Measurements from ENCODE around the gene GUF1. TPM values are rescaled to one million over a fixed set of nuclear protein-coding genes. Genes with fewer than 3 reads are reported as not detected.

Gene GUF1
- total RNA-seq, 1 donor from 2014 or later = 24.7 TPM

DNA sequence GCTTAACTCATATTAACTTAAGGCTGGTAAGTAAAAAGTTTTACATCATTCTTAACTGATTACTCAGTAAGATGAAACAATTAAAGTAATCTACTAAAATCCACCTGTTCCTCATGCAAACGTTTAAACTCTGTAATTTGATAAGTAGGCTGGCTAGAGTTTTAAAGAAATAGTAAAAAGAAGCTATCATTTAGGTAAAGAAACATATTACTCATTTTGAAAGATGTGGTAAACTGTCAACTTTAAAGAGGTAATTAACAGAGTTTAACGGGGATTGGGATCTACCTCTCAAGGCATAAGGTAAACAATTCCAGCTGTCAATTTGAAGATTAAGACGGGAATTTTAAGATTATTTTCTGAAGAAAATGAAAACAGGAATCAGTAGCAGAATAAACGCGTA, 38.4 kb downstream of the GUF1 start:
- H3K4me3 Mint-ChIP-seq (ENCODE audit: unreplicated experiment) = no peak overlapping the region
- H3K36me3 ChIP-seq (ENCODE audit: insufficient read depth, low read length) = no peaks in the 10 kb centered on the region
- no peak for TF ChIP-seq EZH2 (IDR thresholded peaks at IDR 0.05; ENCODE audit: insufficient read depth, low read length)
- TF ChIP-seq, protein P1, sequence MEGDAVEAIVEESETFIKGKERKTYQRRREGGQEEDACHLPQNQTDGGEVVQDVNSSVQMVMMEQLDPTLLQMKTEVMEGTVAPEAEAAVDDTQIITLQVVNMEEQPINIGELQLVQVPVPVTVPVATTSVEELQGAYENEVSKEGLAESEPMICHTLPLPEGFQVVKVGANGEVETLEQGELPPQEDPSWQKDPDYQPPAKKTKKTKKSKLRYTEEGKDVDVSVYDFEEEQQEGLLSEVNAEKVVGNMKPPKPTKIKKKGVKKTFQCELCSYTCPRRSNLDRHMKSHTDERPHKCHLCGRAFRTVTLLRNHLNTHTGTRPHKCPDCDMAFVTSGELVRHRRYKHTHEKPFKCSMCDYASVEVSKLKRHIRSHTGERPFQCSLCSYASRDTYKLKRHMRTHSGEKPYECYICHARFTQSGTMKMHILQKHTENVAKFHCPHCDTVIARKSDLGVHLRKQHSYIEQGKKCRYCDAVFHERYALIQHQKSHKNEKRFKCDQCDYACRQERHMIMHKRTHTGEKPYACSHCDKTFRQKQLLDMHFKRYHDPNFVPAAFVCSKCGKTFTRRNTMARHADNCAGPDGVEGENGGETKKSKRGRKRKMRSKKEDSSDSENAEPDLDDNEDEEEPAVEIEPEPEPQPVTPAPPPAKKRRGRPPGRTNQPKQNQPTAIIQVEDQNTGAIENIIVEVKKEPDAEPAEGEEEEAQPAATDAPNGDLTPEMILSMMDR (IDR thresholded peaks at IDR 0.05; ENCODE audit: insufficient read depth, low read depth, low read length) = no peak
- no peak overlapping the region for H3K4me2 ChIP-seq (ENCODE audit: low read length)
- H2AFZ ChIP-seq (ENCODE audit: low read depth, low read length) = no peak overlapping the region
- H3K27ac Mint-ChIP-seq (ENCODE audit: unreplicated experiment) = no peak overlapping the region
- no peak overlapping the region for H3K27ac ChIP-seq (ENCODE audit: low read depth, low read length)
- no peak overlapping the region for H3K4me3 ChIP-seq (ENCODE audit: insufficient read depth, low read depth, low read length)
- H3K36me3 Mint-ChIP-seq (ENCODE audit: low read depth, unreplicated experiment) = peaks cover 4% of the 10 kb centered on the region
- FAIRE-seq (peak; percentile 39), DNase-seq (ENCODE audit: low read depth) (no peak)
- no peaks in the 10 kb centered on the region for H3K27me3 Mint-ChIP-seq (ENCODE audit: low read depth, unreplicated experiment)
- peaks cover 49% of the 10 kb centered on the region for H3K79me2 ChIP-seq (ENCODE audit: insufficient read depth, low read length)
- H3K9ac ChIP-seq (ENCODE audit: low read length) = no peak overlapping the region
- H3K9me3 ChIP-seq (ENCODE audit: insufficient read depth, low read depth, low read length) = no peaks in the 10 kb centered on the region
- H3K4me1 Mint-ChIP-seq (ENCODE audit: low read depth, unreplicated experiment) = no peaks in the 10 kb centered on the region
- H3K27me3 ChIP-seq (ENCODE audit: insufficient read depth, low read length) = no peaks in the 10 kb centered on the region
- no peaks in the 10 kb centered on the region for H3K9me3 Mint-ChIP-seq (ENCODE audit: unreplicated experiment)
- H4K20me1 ChIP-seq (ENCODE audit: insufficient read depth, low read length) = peaks cover 18% of the 10 kb centered on the region
- H3K4me1 ChIP-seq (ENCODE audit: insufficient read depth, low read length) = no peaks in the 10 kb centered on the region

DNA sequence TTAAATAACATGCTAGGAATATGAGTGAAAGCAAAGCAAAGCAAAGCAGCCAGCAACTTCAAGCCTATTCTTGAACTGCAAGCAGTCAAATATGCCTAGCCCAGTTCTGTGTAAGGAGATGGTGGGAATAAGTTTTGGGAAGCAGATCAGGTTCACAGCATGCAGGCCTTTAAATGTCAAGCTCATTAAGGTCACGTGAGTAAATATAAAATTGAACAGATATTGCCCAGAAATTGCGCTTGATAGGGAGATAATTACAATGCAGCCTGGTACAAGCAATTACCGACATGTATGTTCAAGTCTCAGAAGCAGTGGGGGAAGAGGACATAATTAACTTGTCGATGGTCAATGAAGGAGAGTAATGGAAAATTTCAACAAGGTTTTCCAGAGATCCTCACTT, 42.2 kb downstream of the GUF1 start:
- no peaks in the 10 kb centered on the region for H3K4me1 ChIP-seq (ENCODE audit: insufficient read depth, low read length)
- no peak overlapping the region for H3K9ac ChIP-seq (ENCODE audit: low read length)
- no peak overlapping the region for H2AFZ ChIP-seq (ENCODE audit: low read depth, low read length)
- H3K9me3 ChIP-seq (ENCODE audit: insufficient read depth, low read depth, low read length) = no peaks in the 10 kb centered on the region
- Mint-ChIP-seq H3K4me1 (ENCODE audit: low read depth, unreplicated experiment) (peaks cover 3% of the 10 kb centered on the region), H3K27me3 (ENCODE audit: low read depth, unreplicated experiment) (no peaks in the 10 kb centered on the region), H3K4me3 (ENCODE audit: unreplicated experiment) (no peak overlapping the region), H3K9me3 (ENCODE audit: unreplicated experiment) (no peaks in the 10 kb centered on the region), H3K27ac (ENCODE audit: unreplicated experiment) (no peak overlapping the region), H3K36me3 (ENCODE audit: low read depth, unreplicated experiment) (no peaks in the 10 kb centered on the region)
- H3K27me3 ChIP-seq (ENCODE audit: insufficient read depth, low read length) = no peaks in the 10 kb centered on the region
- H3K27ac ChIP-seq (ENCODE audit: low read depth, low read length) = no peak overlapping the region
- no peak overlapping the region for H3K4me3 ChIP-seq (ENCODE audit: insufficient read depth, low read depth, low read length)
- H3K79me2 ChIP-seq (ENCODE audit: insufficient read depth, low read length) = peaks cover 87% of the 10 kb centered on the region
- H4K20me1 ChIP-seq (ENCODE audit: insufficient read depth, low read length) = peaks cover 33% of the 10 kb centered on the region
- no peak overlapping the region for H3K4me2 ChIP-seq (ENCODE audit: low read length)
- FAIRE-seq (no peak), DNase-seq (ENCODE audit: low read depth) (no peak)
- TF ChIP-seq, protein P1 (IDR thresholded peaks at IDR 0.05; ENCODE audit: insufficient read depth, low read depth, low read length) = no peak
- no peak for TF ChIP-seq EZH2 (IDR thresholded peaks at IDR 0.05; ENCODE audit: insufficient read depth, low read length)
- no peaks in the 10 kb centered on the region for H3K36me3 ChIP-seq (ENCODE audit: insufficient read depth, low read length)

DNA sequence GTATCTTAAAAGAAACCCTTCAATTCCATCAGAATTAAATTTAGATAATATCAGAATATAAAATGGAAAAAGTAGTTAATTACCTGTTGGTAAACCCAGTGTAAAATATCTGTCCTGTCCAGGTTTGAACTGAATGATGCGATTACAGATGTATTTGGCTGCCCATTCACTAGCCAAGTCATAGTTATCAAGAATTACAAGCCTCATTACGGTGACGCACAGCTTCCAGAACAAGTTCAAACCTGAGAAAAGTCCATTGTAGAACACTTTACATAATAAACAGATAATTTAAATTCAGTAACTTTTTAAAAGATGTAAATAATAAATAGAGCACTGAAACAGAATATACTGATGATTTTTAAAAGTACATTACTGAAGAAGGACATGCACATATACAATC, 43.8 kb downstream of the GUF1 start:
- no peak for DNase-seq (ENCODE audit: low read depth)
- Histone ChIP-seq H3K79me2 (ENCODE audit: insufficient read depth, low read length) (peaks cover 86% of the 10 kb centered on the region), H3K4me1 (ENCODE audit: insufficient read depth, low read length) (no peaks in the 10 kb centered on the region), H3K9ac (ENCODE audit: low read length) (no peak overlapping the region), H3K4me2 (ENCODE audit: low read length) (no peak overlapping the region), H3K4me3 (ENCODE audit: insufficient read depth, low read depth, low read length) (no peak overlapping the region), H2AFZ (ENCODE audit: low read depth, low read length) (no peak overlapping the region), H3K27ac (ENCODE audit: low read depth, low read length) (no peak overlapping the region), H3K27me3 (ENCODE audit: insufficient read depth, low read length) (no peaks in the 10 kb centered on the region), H3K9me3 (ENCODE audit: insufficient read depth, low read depth, low read length) (no peaks in the 10 kb centered on the region), H3K36me3 (ENCODE audit: insufficient read depth, low read length) (no peaks in the 10 kb centered on the region), H4K20me1 (ENCODE audit: insufficient read depth, low read length) (peaks cover 30% of the 10 kb centered on the region)
- no peaks in the 10 kb centered on the region for H3K36me3 Mint-ChIP-seq (ENCODE audit: low read depth, unreplicated experiment)
- TF ChIP-seq EZH2 (IDR thresholded peaks at IDR 0.05; ENCODE audit: insufficient read depth, low read length) = no peak
- TF ChIP-seq, protein P1 (IDR thresholded peaks at IDR 0.05; ENCODE audit: insufficient read depth, low read depth, low read length) = no peak
- no peaks in the 10 kb centered on the region for H3K27me3 Mint-ChIP-seq (ENCODE audit: low read depth, unreplicated experiment)
- no peak overlapping the region for H3K27ac Mint-ChIP-seq (ENCODE audit: unreplicated experiment)
- peaks cover 4% of the 10 kb centered on the region for H3K4me1 Mint-ChIP-seq (ENCODE audit: low read depth, unreplicated experiment)
- no peaks in the 10 kb centered on the region for H3K9me3 Mint-ChIP-seq (ENCODE audit: unreplicated experiment)
- no peak overlapping the region for H3K4me3 Mint-ChIP-seq (ENCODE audit: unreplicated experiment)
- no peak for FAIRE-seq
